ENCODE results near the gene KRT24. TPM values are rescaled to one million over a fixed set of nuclear protein-coding genes. Genes with fewer than 3 reads are reported as not detected.

KRT24 gene
- total RNA-seq, 1 experiment from 2014 or later, result not detected

GRCh38 chr17:40694584-40694983, 9.0 kb downstream of the KRT24 start:
- H3K27ac Mint-ChIP-seq (ENCODE audit: low read depth, unreplicated experiment), result no peak overlapping the region
- TF ChIP-seq CTCF (IDR thresholded peaks at IDR 0.05; ENCODE audit: unreplicated experiment), result no peak
- H3K4me3 Mint-ChIP-seq (ENCODE audit: unreplicated experiment), result no peak overlapping the region
- H3K27me3 Mint-ChIP-seq (ENCODE audit: insufficient read depth, unreplicated experiment), result no peaks in the 10 kb centered on the region
- POLR2A ChIA-PET, result interaction anchor here (0.7 to 2.6 kb wide), 5 partner anchors 10 to 709 kb away, joined by 3 to 8 read pairs (median 5); partner anchors contain the start of genes KRT222 and SMARCE1
- DNase-seq (ENCODE audit: unreplicated experiment), result no peak
- peaks cover 13% of the 10 kb centered on the region for H3K4me1 Mint-ChIP-seq (ENCODE audit: insufficient read depth, unreplicated experiment)
- intact Hi-C loops (cut with micrococcal nuclease), result no loop called here
- BruUV-seq (replicated peaks), result no TSS peak
- no peaks in the 10 kb centered on the region for H3K9me3 Mint-ChIP-seq (ENCODE audit: unreplicated experiment)
- no peaks in the 10 kb centered on the region for H3K36me3 Mint-ChIP-seq (ENCODE audit: insufficient read depth, unreplicated experiment)
- CTCF ChIA-PET, result interaction anchor here (0.5 to 1.3 kb wide), 4 partner anchors 12 to 98 kb away, joined by 3 to 4 read pairs (median 3); no protein-coding TSS in a partner anchor

GRCh38 chr17:40687106-40687505, 16.4 kb downstream of the KRT24 start:
- Mint-ChIP-seq H3K4me1 (ENCODE audit: insufficient read depth, unreplicated experiment) (no peaks in the 10 kb centered on the region), H3K27me3 (ENCODE audit: insufficient read depth, unreplicated experiment) (peaks cover 10% of the 10 kb centered on the region), H3K4me3 (ENCODE audit: unreplicated experiment) (no peak overlapping the region), H3K36me3 (ENCODE audit: insufficient read depth, unreplicated experiment) (no peaks in the 10 kb centered on the region), H3K27ac (ENCODE audit: low read depth, unreplicated experiment) (no peak overlapping the region), H3K9me3 (ENCODE audit: unreplicated experiment) (no peaks in the 10 kb centered on the region)
- ChIA-PET CTCF (no interaction called here), POLR2A (no interaction called here)
- DNase-seq (ENCODE audit: unreplicated experiment), result no peak
- TF ChIP-seq CTCF (IDR thresholded peaks at IDR 0.05; ENCODE audit: unreplicated experiment), result no peak
- intact Hi-C loops (cut with micrococcal nuclease), result no loop called here
- no TSS peak for BruUV-seq (replicated peaks)

- DNase-seq (ENCODE audit: unreplicated experiment), result no peak
- Mint-ChIP-seq H3K4me3 (ENCODE audit: unreplicated experiment) (no peak overlapping the region), H3K27me3 (ENCODE audit: insufficient read depth, unreplicated experiment) (peaks cover 14% of the 10 kb centered on the region), H3K36me3 (ENCODE audit: insufficient read depth, unreplicated experiment) (no peaks in the 10 kb centered on the region), H3K9me3 (ENCODE audit: unreplicated experiment) (no peaks in the 10 kb centered on the region), H3K4me1 (ENCODE audit: insufficient read depth, unreplicated experiment) (no peaks in the 10 kb centered on the region), H3K27ac (ENCODE audit: low read depth, unreplicated experiment) (no peak overlapping the region)
- no TSS peak for BruUV-seq (replicated peaks)
- no peak for TF ChIP-seq CTCF (IDR thresholded peaks at IDR 0.05; ENCODE audit: unreplicated experiment)
- intact Hi-C loops (cut with micrococcal nuclease), result no loop called here
- POLR2A ChIA-PET, result interaction anchor here (0.5 to 1.3 kb wide), 3 partner anchors 10 to 110 kb away, joined by 4 to 7 read pairs (median 4); partner anchors contain the start of gene KRT222
- CTCF ChIA-PET, result interaction anchor here (0.7 kb wide), 1 partner anchor 43 kb away, joined by 3 read pairs; no protein-coding TSS in a partner anchor
Observed at GRCh38 chr17:40686192-40686591, 17.4 kb downstream of the KRT24 start.

GRCh38 chr17:40680998-40681397, 22.6 kb downstream of the KRT24 start:
- Mint-ChIP-seq H3K27ac (ENCODE audit: low read depth, unreplicated experiment) (no peak overlapping the region), H3K4me1 (ENCODE audit: insufficient read depth, unreplicated experiment) (peaks cover 6% of the 10 kb centered on the region), H3K4me3 (ENCODE audit: unreplicated experiment) (no peak overlapping the region), H3K36me3 (ENCODE audit: insufficient read depth, unreplicated experiment) (no peaks in the 10 kb centered on the region), H3K9me3 (ENCODE audit: unreplicated experiment) (no peaks in the 10 kb centered on the region), H3K27me3 (ENCODE audit: insufficient read depth, unreplicated experiment) (peaks cover 65% of the 10 kb centered on the region)
- BruUV-seq (replicated peaks), result no TSS peak
- POLR2A ChIA-PET, result interaction anchor here (1.0 to 2.6 kb wide), 2 partner anchors 15 to 33 kb away, joined by 3 to 6 read pairs; partner anchors contain the start of gene SMARCE1
- TF ChIP-seq CTCF (IDR thresholded peaks at IDR 0.05; ENCODE audit: unreplicated experiment), result no peak
- no peak for DNase-seq (ENCODE audit: unreplicated experiment)
- intact Hi-C loops (cut with micrococcal nuclease), result no loop called here
- CTCF ChIA-PET, result no interaction called here
